Activated naive CD4-positive, alpha-beta T cell treated with anti-CD3 and anti-CD28 coated beads, Interleukin-2, amount 10 ng/mL, durations not matched to agents 7 days and 5 days (primary cell): Measurements from ENCODE around the gene CDK6.

Experiments
- CTCF ChIA-PET: fragments of 350-600 bp; sonication (Branson Sonifier 250); formaldehyde crosslinking; loops from one replicate; lab custom pipeline; 2021; ENCODE audit warnings: antibody characterized with exemption; lab: Charles Lee
- DNase-seq: peaks from one replicate; pipeline ENCODE4 v3.0.0-alpha.2; 2020
- H3K27ac Mint-ChIP-seq: one replicate; pipeline ENCODE4 v1.8.0; 2021; ENCODE audit warnings: mild to moderate bottlenecking, moderate library complexity, mixed read lengths
- H3K27me3 Mint-ChIP-seq: one replicate; pipeline ENCODE4 v1.8.0; 2021; ENCODE audit warnings: mild to moderate bottlenecking, mixed read lengths
- H3K36me3 Mint-ChIP-seq: one replicate; pipeline ENCODE4 v1.8.0; 2021; ENCODE audit warnings: mixed read lengths
- H3K4me1 Mint-ChIP-seq: one replicate; pipeline ENCODE4 v1.8.0; 2021; ENCODE audit warnings: mixed read lengths
- H3K4me3 Mint-ChIP-seq: one replicate; pipeline ENCODE4 v1.8.0; 2021; ENCODE audit warnings: mild to moderate bottlenecking, moderate library complexity, mixed read lengths
- H3K9me3 Mint-ChIP-seq: one replicate; pipeline ENCODE4 v1.8.0; 2021; ENCODE audit warnings: mixed read lengths

The CDK6 gene

GRCh38 chr7:92714767-92715166 lies 121.6 kb downstream of the CDK6 start:
- H3K4me1 Mint-ChIP-seq, result peaks cover 38% of the 10 kb centered on the region
- no peak for DNase-seq
- CTCF ChIA-PET, result interaction anchor here (1.4 to 1.6 kb wide), 2 partner anchors 15 to 94 kb away, joined by 3 to 4 read pairs; no protein-coding TSS in a partner anchor
- H3K27me3 Mint-ChIP-seq, result no peaks in the 10 kb centered on the region
- no peaks in the 10 kb centered on the region for H3K9me3 Mint-ChIP-seq
- H3K4me3 Mint-ChIP-seq, result no peak overlapping the region
- no peak overlapping the region for H3K27ac Mint-ChIP-seq
- H3K36me3 Mint-ChIP-seq, result peaks cover 48% of the 10 kb centered on the region

- H3K27ac Mint-ChIP-seq, result no peak overlapping the region
- no peaks in the 10 kb centered on the region for H3K9me3 Mint-ChIP-seq
- no peak for DNase-seq
- peaks cover 48% of the 10 kb centered on the region for H3K36me3 Mint-ChIP-seq
- CTCF ChIA-PET, result interaction anchor here (0.6 to 1.6 kb wide), 3 partner anchors 15 to 93 kb away, joined by 3 to 4 read pairs (median 3); no protein-coding TSS in a partner anchor
- no peak overlapping the region for H3K4me3 Mint-ChIP-seq
- no peaks in the 10 kb centered on the region for H3K27me3 Mint-ChIP-seq
- peaks cover 34% of the 10 kb centered on the region for H3K4me1 Mint-ChIP-seq
Observed at GRCh38 chr7:92714280-92714679, 122.1 kb downstream of the CDK6 start.

GRCh38 chr7:92709912-92710311 lies 126.5 kb downstream of the CDK6 start:
- Mint-ChIP-seq H3K9me3 (no peaks in the 10 kb centered on the region), H3K4me1 (peaks cover 29% of the 10 kb centered on the region)

GRCh38 chr7:92709150-92709549 lies 127.2 kb downstream of the CDK6 start:
- Mint-ChIP-seq H3K4me1 (peaks cover 28% of the 10 kb centered on the region), H3K27ac (peak overlapping the region; percentile 40), H3K27me3 (no peaks in the 10 kb centered on the region), H3K36me3 (peaks cover 39% of the 10 kb centered on the region), H3K4me3 (no peak overlapping the region), H3K9me3 (no peaks in the 10 kb centered on the region)
- CTCF ChIA-PET, result interaction anchor here (1.1 kb wide), 1 partner anchor 13 kb away, joined by 3 read pairs; no protein-coding TSS in a partner anchor
- DNase-seq, result no peak

More at GRCh38 chr7:92709912-92710311, 126.5 kb downstream of the CDK6 start:
- H3K27ac Mint-ChIP-seq, result no peak overlapping the region
- no peaks in the 10 kb centered on the region for H3K27me3 Mint-ChIP-seq
- peaks cover 43% of the 10 kb centered on the region for H3K36me3 Mint-ChIP-seq
- H3K4me3 Mint-ChIP-seq, result no peak overlapping the region
- CTCF ChIA-PET, result interaction anchor here (1.1 kb wide), 1 partner anchor 12 kb away, joined by 3 read pairs; no protein-coding TSS in a partner anchor
- no peak for DNase-seq

- no peak for DNase-seq
- peaks cover 24% of the 10 kb centered on the region for H3K4me1 Mint-ChIP-seq
- no peaks in the 10 kb centered on the region for H3K27me3 Mint-ChIP-seq
- no peak overlapping the region for H3K4me3 Mint-ChIP-seq
- peaks cover 39% of the 10 kb centered on the region for H3K36me3 Mint-ChIP-seq
- no peaks in the 10 kb centered on the region for H3K9me3 Mint-ChIP-seq
- CTCF ChIA-PET, result interaction anchor here (1.1 kb wide), 1 partner anchor 14 kb away, joined by 3 read pairs; no protein-coding TSS in a partner anchor
- no peak overlapping the region for H3K27ac Mint-ChIP-seq
Observed at GRCh38 chr7:92708111-92709042, 128.0 kb downstream of the CDK6 start.

- Mint-ChIP-seq H3K4me3 (no peak overlapping the region), H3K36me3 (peaks cover 45% of the 10 kb centered on the region), H3K27me3 (no peaks in the 10 kb centered on the region), H3K4me1 (peaks cover 24% of the 10 kb centered on the region), H3K27ac (no peak overlapping the region), H3K9me3 (no peaks in the 10 kb centered on the region)
- no peak for DNase-seq
- CTCF ChIA-PET, result no interaction called here
Observed at GRCh38 chr7:92707435-92707834, 128.9 kb downstream of the CDK6 start.

GRCh38 chr7:92706563-92706962 lies 129.8 kb downstream of the CDK6 start:
- Mint-ChIP-seq H3K4me3 (no peak overlapping the region), H3K36me3 (peaks cover 48% of the 10 kb centered on the region), H3K27me3 (no peaks in the 10 kb centered on the region), H3K4me1 (peaks cover 26% of the 10 kb centered on the region), H3K9me3 (no peaks in the 10 kb centered on the region), H3K27ac (no peak overlapping the region)
- CTCF ChIA-PET, result no interaction called here
- DNase-seq, result no peak

GRCh38 chr7:92705831-92706230 lies 130.5 kb downstream of the CDK6 start:
- no peak overlapping the region for H3K4me3 Mint-ChIP-seq
- no peaks in the 10 kb centered on the region for H3K27me3 Mint-ChIP-seq
- CTCF ChIA-PET, result no interaction called here
- H3K4me1 Mint-ChIP-seq, result peaks cover 28% of the 10 kb centered on the region
- no peaks in the 10 kb centered on the region for H3K9me3 Mint-ChIP-seq
- DNase-seq, result no peak
- no peak overlapping the region for H3K27ac Mint-ChIP-seq
- H3K36me3 Mint-ChIP-seq, result peaks cover 50% of the 10 kb centered on the region

GRCh38 chr7:92704858-92705257 lies 131.5 kb downstream of the CDK6 start:
- Mint-ChIP-seq H3K4me1 (peaks cover 25% of the 10 kb centered on the region), H3K4me3 (no peak overlapping the region), H3K36me3 (peaks cover 51% of the 10 kb centered on the region), H3K27me3 (no peaks in the 10 kb centered on the region), H3K9me3 (no peaks in the 10 kb centered on the region), H3K27ac (no peak overlapping the region)
- no peak for DNase-seq
- CTCF ChIA-PET, result no interaction called here

- Mint-ChIP-seq H3K27me3 (no peaks in the 10 kb centered on the region), H3K9me3 (no peaks in the 10 kb centered on the region), H3K4me3 (no peak overlapping the region), H3K27ac (no peak overlapping the region), H3K4me1 (peaks cover 19% of the 10 kb centered on the region), H3K36me3 (peaks cover 43% of the 10 kb centered on the region)
- DNase-seq, result no peak
- CTCF ChIA-PET, result no interaction called here
Observed at GRCh38 chr7:92702535-92702934, 133.8 kb downstream of the CDK6 start.

- Mint-ChIP-seq H3K27me3 (no peaks in the 10 kb centered on the region), H3K27ac (peak overlapping the region; percentile 1), H3K4me3 (no peak overlapping the region), H3K36me3 (peaks cover 45% of the 10 kb centered on the region), H3K4me1 (peaks cover 21% of the 10 kb centered on the region), H3K9me3 (no peaks in the 10 kb centered on the region)
- CTCF ChIA-PET, result interaction anchor here (1.0 to 1.1 kb wide), 2 partner anchors 14 to 133 kb away, joined by 3 to 4 read pairs; no protein-coding TSS in a partner anchor
- DNase-seq, result no peak
Observed at GRCh38 chr7:92699966-92700514, 136.3 kb downstream of the CDK6 start.

GRCh38 chr7:92699560-92699959 lies 136.8 kb downstream of the CDK6 start:
- no peaks in the 10 kb centered on the region for H3K9me3 Mint-ChIP-seq
- CTCF ChIA-PET, result interaction anchor here (1.0 to 1.1 kb wide), 2 partner anchors 15 to 133 kb away, joined by 3 to 4 read pairs; no protein-coding TSS in a partner anchor
- no peak for DNase-seq
- H3K27ac Mint-ChIP-seq, result no peak overlapping the region
- H3K4me3 Mint-ChIP-seq, result no peak overlapping the region
- H3K27me3 Mint-ChIP-seq, result no peaks in the 10 kb centered on the region
- peaks cover 24% of the 10 kb centered on the region for H3K4me1 Mint-ChIP-seq
- peaks cover 46% of the 10 kb centered on the region for H3K36me3 Mint-ChIP-seq

- Mint-ChIP-seq H3K27me3 (no peaks in the 10 kb centered on the region), H3K9me3 (peaks cover 4% of the 10 kb centered on the region), H3K36me3 (peaks cover 46% of the 10 kb centered on the region), H3K4me1 (peaks cover 24% of the 10 kb centered on the region), H3K4me3 (no peak overlapping the region), H3K27ac (no peak overlapping the region)
- no peak for DNase-seq
- CTCF ChIA-PET, result no interaction called here
Observed at GRCh38 chr7:92698237-92698841, 138.0 kb downstream of the CDK6 start.

- CTCF ChIA-PET, result interaction anchor here (2.9 kb wide), 1 partner anchor 135 kb away, joined by 15 read pairs; no protein-coding TSS in a partner anchor
- Mint-ChIP-seq H3K27me3 (no peaks in the 10 kb centered on the region), H3K36me3 (peaks cover 45% of the 10 kb centered on the region)
Observed at GRCh38 chr7:92697414-92697813, 139.0 kb downstream of the CDK6 start.

More at GRCh38 chr7:92697414-92697813, 139.0 kb downstream of the CDK6 start:
- Mint-ChIP-seq H3K27ac (no peak overlapping the region), H3K9me3 (peaks cover 4% of the 10 kb centered on the region), H3K4me1 (peaks cover 29% of the 10 kb centered on the region), H3K4me3 (no peak overlapping the region)
- DNase-seq, result no peak
